Naive thymus-derived CD8-positive, alpha-beta T cell (primary cell): ENCODE measurements around the gene DLG2. TPM values are rescaled to one million over a fixed set of nuclear protein-coding genes. Genes with fewer than 3 reads are reported as not detected.

ENCODE experiments used
- ATAC-seq, 2 donors: fragments of 150-1000 bp; cut with Tn5 transposase in 1 of 2; sonication (Bioruptor Pico), chemical (Tn5 transposase) in 1 of 2; 1 replicate in 1 of 2; 2 replicates in 1 of 2; pipeline ENCODE4 v1.10.0; 2021; ENCODE audit warnings: mild to moderate bottlenecking in 2 of 2, moderate library complexity in 2 of 2
- POLR2A ChIA-PET: fragments of 350-600 bp; sonication (Branson Sonifier 250); formaldehyde crosslinking; loops from one replicate; lab custom pipeline; 2021; ENCODE audit warnings: antibody characterized with exemption; lab: Charles Lee
- DNase-seq, 10 donors: peaks; one replicate each; pipeline versions ENCODE4 v3.0.0 to v3.0.0-alpha.2; 2020 to 2022
- H3K27ac Mint-ChIP-seq, 10 donors: one replicate each; pipeline ENCODE4 v1.8.0; 2020 to 2022; ENCODE audit warnings: mild to moderate bottlenecking in 10 of 10, mixed read lengths in 10 of 10, moderate library complexity in 4 of 10, inconsistent platforms in 1 of 10
- H3K27me3 Mint-ChIP-seq, 5 donors: one replicate each; pipeline ENCODE4 v1.8.0; 2021 to 2022; ENCODE audit warnings: mixed read lengths in 5 of 5
- H3K36me3 Mint-ChIP-seq, 3 donors: one replicate each; pipeline ENCODE4 v1.8.0; 2020 to 2022; ENCODE audit warnings: mixed read lengths in 3 of 3, mild to moderate bottlenecking in 2 of 3, inconsistent platforms in 1 of 3
- H3K4me1 Mint-ChIP-seq, 4 donors: one replicate each; pipeline ENCODE4 v1.8.0; 2021 to 2022; ENCODE audit warnings: mixed read lengths in 4 of 4
- H3K4me3 Mint-ChIP-seq, 10 donors: one replicate each; pipeline ENCODE4 v1.8.0; 2020 to 2022; ENCODE audit warnings: mild to moderate bottlenecking in 10 of 10, mixed read lengths in 10 of 10, moderate library complexity in 6 of 10, inconsistent platforms in 1 of 10
- H3K9me3 Mint-ChIP-seq, 9 donors: one replicate each; pipeline ENCODE4 v1.8.0; 2020 to 2022; ENCODE audit warnings: mixed read lengths in 9 of 9, mild to moderate bottlenecking in 3 of 9, inconsistent platforms in 1 of 9, moderate library complexity in 1 of 9
- polyA plus RNA-seq, 3 donors: library from polyadenylated mRNA; unstranded; fragments of 300-500 nt; fragmentation: Illumina TruSeq; gene quantifications; one replicate each; pipeline ENCODE4 v1.2.3, GENCODE V29; 2021
- total RNA-seq, 8 experiments: library from RNA in 2 of 8; stranded (reverse) in 2 of 8; gene quantifications; one replicate each; pipeline ENCODE4 v1.2.3 and lab custom pipeline; 2021 to 2026

Gene DLG2
- total and polyA plus RNA-seq, 5 experiments from 2014 or later, result 0.86 to 6.2 (median 2.5) TPM

GRCh38 chr11:83945976-83946375 lies 1681.2 kb downstream of the DLG2 start:
- Mint-ChIP-seq H3K4me3 (no peak overlapping the region), H3K36me3 (no peaks in the 10 kb centered on the region), H3K4me1 (no peaks in the 10 kb centered on the region), H3K9me3 (peaks cover 0 to 28% (median 5%) of the 10 kb centered on the region in 9 donors), H3K27ac (no peak overlapping the region), H3K27me3 (no peaks in the 10 kb centered on the region)
- POLR2A ChIA-PET, result no interaction called here
- ATAC-seq, result no peak
- no peak for DNase-seq

- peaks cover 5 to 23% (median 8%) of the 10 kb centered on the region in 9 donors for H3K9me3 Mint-ChIP-seq
- no peaks in the 10 kb centered on the region for H3K27me3 Mint-ChIP-seq
- DNase-seq (no peak), ATAC-seq (no peak)
- H3K27ac Mint-ChIP-seq, result no peak overlapping the region
- no peaks in the 10 kb centered on the region for H3K4me1 Mint-ChIP-seq
- POLR2A ChIA-PET, result no interaction called here
- no peaks in the 10 kb centered on the region for H3K36me3 Mint-ChIP-seq
- no peak overlapping the region for H3K4me3 Mint-ChIP-seq
Measured at GRCh38 chr11:83941050-83941449, 1686.1 kb downstream of the DLG2 start.

GRCh38 chr11:83938148-83938547 lies 1689.0 kb downstream of the DLG2 start:
- H3K36me3 Mint-ChIP-seq, result no peaks in the 10 kb centered on the region
- no peaks in the 10 kb centered on the region for H3K27me3 Mint-ChIP-seq
- peaks cover 0 to 8% (median 4%) of the 10 kb centered on the region in 9 donors for H3K9me3 Mint-ChIP-seq
- H3K27ac Mint-ChIP-seq, result no peak overlapping the region
- DNase-seq, result no peak
- POLR2A ChIA-PET, result no interaction called here
- no peaks in the 10 kb centered on the region for H3K4me1 Mint-ChIP-seq
- no peak overlapping the region for H3K4me3 Mint-ChIP-seq
- ATAC-seq, result no peak

GRCh38 chr11:83933008-83933407 lies 1694.1 kb downstream of the DLG2 start:
- Mint-ChIP-seq H3K27me3 (no peaks in the 10 kb centered on the region), H3K4me1 (no peaks in the 10 kb centered on the region)
- ATAC-seq, result no peak

GRCh38 chr11:83927422-83927821 lies 1699.7 kb downstream of the DLG2 start:
- H3K4me3 Mint-ChIP-seq, result no peak overlapping the region
- DNase-seq, result no peak

More at GRCh38 chr11:83933008-83933407, 1694.1 kb downstream of the DLG2 start:
- POLR2A ChIA-PET, result no interaction called here
- Mint-ChIP-seq H3K36me3 (no peaks in the 10 kb centered on the region), H3K4me3 (no peak overlapping the region), H3K9me3 (peaks cover 0 to 3% (median 2%) of the 10 kb centered on the region in 9 donors), H3K27ac (no peak overlapping the region)
- DNase-seq, result no peak

GRCh38 chr11:83924795-83925542 lies 1702.2 kb downstream of the DLG2 start:
- no peak overlapping the region for H3K4me3 Mint-ChIP-seq
- H3K36me3 Mint-ChIP-seq, result no peaks in the 10 kb centered on the region
- peaks cover 0 to 11% (median 0%) of the 10 kb centered on the region in 9 donors for H3K9me3 Mint-ChIP-seq
- H3K27me3 Mint-ChIP-seq, result peaks cover 0 to 3% (median 0%) of the 10 kb centered on the region in 5 donors
- no peak for DNase-seq
- POLR2A ChIA-PET, result no interaction called here
- H3K27ac Mint-ChIP-seq, result no peak overlapping the region
- H3K4me1 Mint-ChIP-seq, result no peaks in the 10 kb centered on the region
- no peak for ATAC-seq

More at GRCh38 chr11:83927422-83927821, 1699.7 kb downstream of the DLG2 start:
- H3K9me3 Mint-ChIP-seq, result peaks cover 0 to 11% (median 0%) of the 10 kb centered on the region in 9 donors
- no peak for ATAC-seq
- no peaks in the 10 kb centered on the region for H3K4me1 Mint-ChIP-seq
- POLR2A ChIA-PET, result no interaction called here
- H3K27me3 Mint-ChIP-seq, result peaks cover 0 to 3% (median 0%) of the 10 kb centered on the region in 5 donors
- no peak overlapping the region for H3K27ac Mint-ChIP-seq
- H3K36me3 Mint-ChIP-seq, result no peaks in the 10 kb centered on the region

- Mint-ChIP-seq H3K36me3 (no peaks in the 10 kb centered on the region), H3K27ac (no peak overlapping the region), H3K4me3 (no peak overlapping the region), H3K27me3 (peaks cover 0 to 4% (median 0%) of the 10 kb centered on the region in 5 donors), H3K9me3 (peaks cover 0 to 11% (median 0%) of the 10 kb centered on the region in 9 donors), H3K4me1 (no peaks in the 10 kb centered on the region)
- no peak for ATAC-seq
- DNase-seq, result no peak
- POLR2A ChIA-PET, result no interaction called here
Measured at GRCh38 chr11:83923961-83924360, 1703.2 kb downstream of the DLG2 start.

- POLR2A ChIA-PET, result no interaction called here
- Mint-ChIP-seq H3K4me1 (no peaks in the 10 kb centered on the region), H3K4me3 (no peak overlapping the region), H3K27me3 (peaks cover 0 to 6% (median 0%) of the 10 kb centered on the region in 5 donors), H3K36me3 (no peaks in the 10 kb centered on the region), H3K27ac (no peak overlapping the region), H3K9me3 (peaks cover 0 to 9% (median 0%) of the 10 kb centered on the region in 9 donors)
- DNase-seq (no peak), ATAC-seq (no peak)
Measured at GRCh38 chr11:83922953-83923352, 1704.2 kb downstream of the DLG2 start.

- DNase-seq (no peak), ATAC-seq (no peak)
- no peak overlapping the region for H3K4me3 Mint-ChIP-seq
- POLR2A ChIA-PET, result no interaction called here
- no peaks in the 10 kb centered on the region for H3K4me1 Mint-ChIP-seq
- no peak overlapping the region for H3K27ac Mint-ChIP-seq
- H3K9me3 Mint-ChIP-seq, result peaks cover 0 to 3% (median 0%) of the 10 kb centered on the region in 9 donors
- H3K36me3 Mint-ChIP-seq, result no peaks in the 10 kb centered on the region
- H3K27me3 Mint-ChIP-seq, result peaks cover 0 to 3% (median 0%) of the 10 kb centered on the region in 5 donors
Measured at GRCh38 chr11:83922318-83922717, 1704.8 kb downstream of the DLG2 start.

GRCh38 chr11:83921447-83922192 lies 1705.5 kb downstream of the DLG2 start:
- H3K9me3 Mint-ChIP-seq, result peaks cover 0 to 3% (median 0%) of the 10 kb centered on the region in 9 donors
- DNase-seq (no peak), ATAC-seq (no peak)
- H3K36me3 Mint-ChIP-seq, result no peaks in the 10 kb centered on the region
- H3K27ac Mint-ChIP-seq, result no peak overlapping the region
- H3K4me3 Mint-ChIP-seq, result no peak overlapping the region
- H3K27me3 Mint-ChIP-seq, result peaks cover 0 to 3% (median 0%) of the 10 kb centered on the region in 5 donors
- H3K4me1 Mint-ChIP-seq, result no peaks in the 10 kb centered on the region
- POLR2A ChIA-PET, result no interaction called here

- no peaks in the 10 kb centered on the region for H3K36me3 Mint-ChIP-seq
- H3K27me3 Mint-ChIP-seq, result peaks cover 0 to 3% (median 0%) of the 10 kb centered on the region in 5 donors
- ATAC-seq, result no peak
- H3K4me1 Mint-ChIP-seq, result no peaks in the 10 kb centered on the region
- POLR2A ChIA-PET, result no interaction called here
- H3K4me3 Mint-ChIP-seq, result no peak overlapping the region
- peaks cover 0 to 4% (median 2%) of the 10 kb centered on the region in 9 donors for H3K9me3 Mint-ChIP-seq
- no peak for DNase-seq
- H3K27ac Mint-ChIP-seq, result no peak overlapping the region
Measured at GRCh38 chr11:83918476-83918875, 1708.7 kb downstream of the DLG2 start.

GRCh38 chr11:83914995-83915394 lies 1712.1 kb downstream of the DLG2 start:
- no peak overlapping the region for H3K4me3 Mint-ChIP-seq
- ATAC-seq (no peak), DNase-seq (no peak)
- POLR2A ChIA-PET, result no interaction called here
- H3K36me3 Mint-ChIP-seq, result no peaks in the 10 kb centered on the region
- H3K27ac Mint-ChIP-seq, result no peak overlapping the region
- peaks cover 0 to 3% (median 0%) of the 10 kb centered on the region in 5 donors for H3K27me3 Mint-ChIP-seq
- peaks cover 0 to 4% (median 2%) of the 10 kb centered on the region in 9 donors for H3K9me3 Mint-ChIP-seq
- H3K4me1 Mint-ChIP-seq, result no peaks in the 10 kb centered on the region
